K562 (cell line): ENCODE measurements around the gene C19orf67. TPM values are rescaled to one million over a fixed set of nuclear protein-coding genes. Genes with fewer than 3 reads are reported as not detected.
A peak's percentile ranks its signal among the peaks of the same experiment; 100 is the strongest.

Source experiments
- ATAC-seq: fragments of 200-7000 bp; cut with Tn5 transposase; 3 replicates; pipeline ENCODE4 v1.9.1; 2020; ENCODE audit warnings: moderate library complexity
- BruUV-seq: library from RNA; stranded (reverse); fragments of 400-500 nt; replicated peaks from 2 replicates; lab custom pipeline; 2021; lab: Mats Ljungman, UMichigan
- CTCF ChIA-PET: fragments of 300-600 bp; formaldehyde crosslinking; extraction: SDS; loops from one replicate; lab custom pipeline; 2021; ENCODE audit warnings: low intra/inter-chr PET ratio; lab: Yijun Ruan, JAX
- POLR2A ChIA-PET: fragments of 300-600, 350-650 bp; sonication (Branson Sonifier 250); formaldehyde crosslinking; extraction: SDS; loops from one replicate; lab custom pipeline; 2021; ENCODE audit warnings: antibody characterized with exemption, inconsistent platforms; lab: Yijun Ruan, JAX
- DNase-seq, 4 experiments: peaks; one replicate each; pipeline versions ENCODE4 v3.0.0 to v3.0.0-alpha.2; 2011 to 2018; ENCODE audit warnings: low spot score in 3 of 4, mixed read lengths in 3 of 4; ENCODE audit errors: extremely low read depth in 1 of 4
- FAIRE-seq: peaks from 2 replicates; lab custom pipeline; 2011; peaks lifted over from hg19 to GRCh38; lab: Jason Lieb, UNC
- H2AFZ ChIP-seq: 2 replicates; pipeline ENCODE4 v1.6.0; 2011; ENCODE audit warnings: low read depth, low read length, control low read depth, inconsistent platforms
- H3K27ac ChIP-seq: fragments of 200-600 bp; 3 replicates; pipeline ENCODE4 v1.8.0; 2011; ENCODE audit warnings: low read depth, mild to moderate bottlenecking, control low read depth, inconsistent platforms, low read length, moderate library complexity, mixed read lengths; ENCODE audit errors: extremely low read depth
- H3K27me3 ChIP-seq, 2 experiments: fragments of 300-600 bp in 1 of 2; 2 replicates in 1 of 2; 3 replicates in 1 of 2; pipeline versions ENCODE4 v1.6.0 to v1.8.0; 2011; ENCODE audit warnings: inconsistent platforms in 2 of 2, low read length in 2 of 2, mild to moderate bottlenecking in 1 of 2, mixed read lengths in 1 of 2, moderate library complexity in 1 of 2; ENCODE audit not compliant: control insufficient read depth in 2 of 2, insufficient read depth in 2 of 2
- H3K36me3 ChIP-seq: fragments of 300-600 bp; 3 replicates; pipeline ENCODE4 v1.8.0; 2011; ENCODE audit warnings: mild to moderate bottlenecking, low read length, inconsistent platforms; ENCODE audit not compliant: control insufficient read depth, insufficient read depth
- H3K4me1 ChIP-seq, 2 experiments: fragments of 200-600 bp in 1 of 2; replicated peaks in 1 of 2; 2 replicates in 1 of 2; 3 replicates in 1 of 2; pipeline versions ENCODE4 v1.5.1 to v1.8.0; 2011; ENCODE audit warnings: inconsistent platforms in 2 of 2, low read length in 2 of 2, mild to moderate bottlenecking in 1 of 2, mixed read lengths in 1 of 2, moderate library complexity in 1 of 2; ENCODE audit not compliant: control insufficient read depth in 2 of 2, insufficient read depth in 2 of 2
- H3K4me2 ChIP-seq: 2 replicates; pipeline ENCODE4 v1.6.1; 2011; ENCODE audit warnings: low read length, control low read depth, inconsistent platforms, mixed read lengths; ENCODE audit not compliant: insufficient read depth
- H3K4me3 ChIP-seq: fragments of 200-600 bp; sonication (generic), shearing (Covaris generic); 2 replicates; pipeline ENCODE4 v1.5.1; 2016; ENCODE audit warnings: control low read depth, inconsistent platforms
- H3K79me2 ChIP-seq: fragments of 200-600 bp; 3 replicates; pipeline ENCODE4 v1.8.0; 2011; ENCODE audit warnings: low read length, inconsistent platforms; ENCODE audit not compliant: control insufficient read depth, insufficient read depth
- H3K9ac ChIP-seq, 2 experiments: 2 replicates each; pipeline versions ENCODE4 v1.6.0 to v1.6.1; 2011; ENCODE audit warnings: low read depth in 2 of 2, low read length in 2 of 2, control low read depth in 1 of 2, inconsistent platforms in 1 of 2, mild to moderate bottlenecking in 1 of 2, mixed read lengths in 1 of 2; ENCODE audit not compliant: insufficient read depth in 1 of 2
- H3K9me1 ChIP-seq: one replicate; pipeline ENCODE4 v1.6.0; 2011; ENCODE audit warnings: inconsistent platforms, mild to moderate bottlenecking, low read length, moderate library complexity; ENCODE audit not compliant: control insufficient read depth, insufficient read depth
- H3K9me3 ChIP-seq: replicated peaks from 2 replicates; pipeline ENCODE4 v1.5.1; 2011; ENCODE audit warnings: low read depth, low read length, inconsistent platforms; ENCODE audit not compliant: control insufficient read depth, insufficient read depth
- H4K20me1 ChIP-seq: replicated peaks from 2 replicates; pipeline ENCODE4 v1.6.1; 2011; ENCODE audit warnings: low read length, inconsistent platforms, mixed read lengths; ENCODE audit not compliant: control insufficient read depth, insufficient read depth
- EP400 ChIP-seq: fragments of 450-650 bp; IDR thresholded peaks from 2 replicates; pipeline ENCODE4 v1.6.1; 2017; ENCODE audit warnings: antibody characterized with exemption, mild to moderate bottlenecking, moderate library complexity
- HNRNPH1 ChIP-seq: fragments of 200-400 bp; formaldehyde crosslinking; optimal IDR thresholded peaks from 2 replicates; pipeline ENCODE3; 2017; ENCODE audit warnings: low read depth, mild to moderate bottlenecking, low read length, moderate library complexity
- NFYB ChIP-seq: IDR thresholded peaks from 2 replicates; pipeline ENCODE4 v1.6.1; 2011; ENCODE audit warnings: mild to moderate bottlenecking, moderate library complexity; ENCODE audit not compliant: insufficient read length; ENCODE audit errors: extremely low read depth
- POLR2G ChIP-seq: fragments of 200-400 bp; formaldehyde crosslinking; IDR thresholded peaks from 2 replicates; pipeline ENCODE4 v1.6.1; 2017; ENCODE audit warnings: low read depth, mild to moderate bottlenecking, antibody characterized with exemption, low read length, moderate library complexity
- PPARD ChIP-seq: fragments of 250-450 bp; sonication (Bioruptor Pico); IDR thresholded peaks from 2 replicates; pipeline ENCODE4 v1.8.0; 2022; ENCODE audit warnings: inconsistent platforms, mild to moderate bottlenecking, moderate library complexity
- PURB ChIP-seq: sonication (generic); formaldehyde crosslinking; IDR thresholded peaks from 2 replicates; pipeline ENCODE4 v1.9.0; 2021; ENCODE audit warnings: low read depth, mild to moderate bottlenecking, missing genetic modification reagents
- ZNF324 ChIP-seq: fragments of 250-450 bp; sonication (Bioruptor Pico); IDR thresholded peaks from 2 replicates; pipeline ENCODE4 v1.4.0; 2020; ENCODE audit warnings: mild to moderate bottlenecking
- ZNF717 ChIP-seq: fragments of 250-450 bp; sonication (Bioruptor Pico); IDR thresholded peaks from 2 replicates; pipeline ENCODE4 v1.5.0; 2021
- ZNF778 ChIP-seq: fragments of 450-650 bp; formaldehyde crosslinking; IDR thresholded peaks from 2 replicates; pipeline ENCODE4 v1.4.0; 2020; ENCODE audit warnings: mild to moderate bottlenecking, moderate library complexity
- ZZZ3 ChIP-seq: fragments of 450-650 bp; IDR thresholded peaks from 2 replicates; pipeline ENCODE4 v1.6.1; 2016; ENCODE audit warnings: antibody characterized with exemption, mild to moderate bottlenecking, moderate library complexity
- WGBS: fragments of 100-300 bp; shearing (Covaris generic); methylation state at CpG from one replicate; pipeline ENCODE4 v1.1.6; 2016; ENCODE audit warnings: low coverage, mixed read lengths; ENCODE audit not compliant: insufficient coverage; ENCODE audit errors: missing lambda C conversion rate; 5-methylcytosine and 5-hydroxymethylcytosine counted together
- in situ Hi-C: fragments of 300-500 bp; cut with MboI; formaldehyde crosslinking; loops from 4 replicates; pipeline ENCODE4 v1.15.0; 2018; ENCODE audit warnings: inconsistent platforms, mixed read lengths
- intact Hi-C: fragments of 100-400 bp; cut with micrococcal nuclease; formaldehyde crosslinking; loops from 2 replicates; pipeline ENCODE4 v1.14.2; 2022
- polyA plus RNA-seq, 8 experiments: library from polyadenylated mRNA; depleted of rRNA in 4 of 8; stranded (reverse) in 5 of 8; unstranded in 3 of 8; fragments of >200 nt; fragmentation: Nextera tagmentation in 2 of 8; fragmentation: Illumina TruSeq in 1 of 8; extraction: Ambion mirVana in 2 of 8; extraction: Trizol in 1 of 8; gene quantifications; 2 replicates each; pipeline versions ENCODE4 v1.2.1 to v1.2.3, GENCODE V29; 2011 to 2014; ENCODE audit warnings: inconsistent platforms in 1 of 8, missing spikeins in 1 of 8
- total RNA-seq, 7 experiments: library from RNA; depleted of rRNA in 6 of 7; stranded (reverse); fragments of >200 nt in 6 of 7; fragmentation: Illumina TruSeq in 2 of 7; extraction: Trizol in 2 of 7; gene quantifications; 2 replicates each; pipeline versions ENCODE4 v1.2.1 to v1.2.3, GENCODE V29; 2011 to 2021; ENCODE audit warnings: low replicate concordance in 1 of 7
- TF ChIP-seq, protein P1 (sequence below): fragments of 250-450 bp; sonication (Bioruptor Pico); IDR thresholded peaks from 2 replicates; pipeline ENCODE4 v1.5.1; 2021; ENCODE audit warnings: mild to moderate bottlenecking
- TF ChIP-seq, protein P2 (sequence below), 2 experiments: IDR thresholded peaks; 2 replicates each; pipeline ENCODE4 v1.6.1; 2011; ENCODE audit warnings: borderline replicate concordance in 1 of 2, control low read depth in 1 of 2, low read depth in 1 of 2, low read length in 1 of 2, mild to moderate bottlenecking in 1 of 2, mixed read lengths in 1 of 2, moderate library complexity in 1 of 2; ENCODE audit not compliant: insufficient read depth in 1 of 2, insufficient read length in 1 of 2, poor library complexity in 1 of 2, severe bottlenecking in 1 of 2; ENCODE audit errors: extremely low read depth in 1 of 2

Gene C19orf67
- total and polyA plus RNA-seq, 9 of the 15 experiments (the other 6 are each of a cell fraction or from before 2014, with no cell fraction given): 0.29 to 1.8 (median 0.51) TPM; not detected in 3

- no peak for FAIRE-seq
- 12% methylated on average over 25 of the region's 51 CpGs for WGBS
- TF ChIP-seq PPARD (CRISPR knock-in tag) (no peak), ZZZ3 (no peak), ZNF778 (CRISPR knock-in tag) (no peak), ZNF324 (CRISPR knock-in tag) (no peak), EP400 (no peak), POLR2G (no peak), HNRNPH1 (no peak), NFYB (no peak), PURB (no peak), ZNF717 (CRISPR knock-in tag) (no peak)
- TF ChIP-seq, protein P1, sequence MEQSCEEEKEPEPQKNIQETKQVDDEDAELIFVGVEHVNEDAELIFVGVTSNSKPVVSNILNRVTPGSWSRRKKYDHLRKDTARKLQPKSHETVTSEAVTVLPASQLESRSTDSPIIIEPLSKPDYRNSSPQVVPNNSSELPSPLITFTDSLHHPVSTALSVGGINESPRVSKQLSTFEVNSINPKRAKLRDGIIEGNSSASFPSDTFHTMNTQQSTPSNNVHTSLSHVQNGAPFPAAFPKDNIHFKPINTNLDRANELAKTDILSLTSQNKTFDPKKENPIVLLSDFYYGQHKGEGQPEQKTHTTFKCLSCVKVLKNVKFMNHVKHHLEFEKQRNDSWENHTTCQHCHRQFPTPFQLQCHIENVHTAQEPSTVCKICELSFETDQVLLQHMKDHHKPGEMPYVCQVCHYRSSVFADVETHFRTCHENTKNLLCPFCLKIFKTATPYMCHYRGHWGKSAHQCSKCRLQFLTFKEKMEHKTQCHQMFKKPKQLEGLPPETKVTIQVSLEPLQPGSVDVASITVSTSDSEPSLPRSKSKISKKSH (CRISPR knock-in tag): no peak
- TF ChIP-seq, protein P2, sequence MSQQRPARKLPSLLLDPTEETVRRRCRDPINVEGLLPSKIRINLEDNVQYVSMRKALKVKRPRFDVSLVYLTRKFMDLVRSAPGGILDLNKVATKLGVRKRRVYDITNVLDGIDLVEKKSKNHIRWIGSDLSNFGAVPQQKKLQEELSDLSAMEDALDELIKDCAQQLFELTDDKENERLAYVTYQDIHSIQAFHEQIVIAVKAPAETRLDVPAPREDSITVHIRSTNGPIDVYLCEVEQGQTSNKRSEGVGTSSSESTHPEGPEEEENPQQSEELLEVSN (IDR thresholded peaks at IDR 0.05; ENCODE audit: borderline replicate concordance in 1 of 2, extremely low read depth in 1 of 2, insufficient read depth in 1 of 2, insufficient read length in 1 of 2, low read depth in 1 of 2, low read length in 1 of 2, poor library complexity in 1 of 2, severe bottlenecking in 1 of 2): peak in 1 of 2 experiments; percentile 7
These were observed 12.9 kb downstream of the C19orf67 start, which contains the start of gene MISP3 for GRCh38 chr19:14072535-14073260. Gene MISP3 (plus strand): TSS chr19:14072786. CDS start chr19:14073310, 524 bp downstream.

More at GRCh38 chr19:14072535-14073260, 12.9 kb downstream of the C19orf67 start, which contains the start of gene MISP3:
- CTCF ChIA-PET: interaction anchor here (0.6 to 3.7 kb wide), 7 partner anchors 17 to 1505 kb away, joined by 3 to 39 read pairs (median 3); no protein-coding TSS in a partner anchor
- H3K9me1 ChIP-seq: no peaks in the 10 kb centered on the region
- H4K20me1 ChIP-seq: no peaks in the 10 kb centered on the region
- BruUV-seq: no TSS peak
- H3K27me3 ChIP-seq: no peaks in the 10 kb centered on the region
- H3K79me2 ChIP-seq: peaks cover 19% of the 10 kb centered on the region
- POLR2A ChIA-PET: interaction anchor here (0.5 kb wide), 2 partner anchors 104 to 444 kb away, joined by 3 to 4 read pairs; no protein-coding TSS in a partner anchor
- peak within 1 kb of the TSS; percentile 95 for H2AFZ ChIP-seq
- intact Hi-C loops (no loop called here), in situ Hi-C loops (loop anchor here (5.0 to 25.0 kb wide), 2 partner anchors 190 to 485 kb away; no protein-coding TSS in a partner anchor)
- H3K27ac ChIP-seq: peak within 1 kb of the TSS; percentile 68
- H3K9ac ChIP-seq: peak within 1 kb of the TSS; percentile 69 to 97
- peaks cover 9 to 48% of the 10 kb centered on the region in 2 experiments; a peak in 4 of 5 replicates for H3K4me1 ChIP-seq
- H3K4me3 ChIP-seq: peak within 1 kb of the TSS; percentile 55
- H3K4me2 ChIP-seq: peak within 1 kb of the TSS; percentile 82
- no peaks in the 10 kb centered on the region for H3K36me3 ChIP-seq
- DNase-seq: peak in 3 of 4 experiments; percentile 40 to 68 (median 62)
- peak; percentile 43 for ATAC-seq
- no peaks in the 10 kb centered on the region for H3K9me3 ChIP-seq
